HFFc6 (cell line): ENCODE results near the gene CRYGC. TPM values are rescaled to one million over a fixed set of nuclear protein-coding genes. Genes with fewer than 3 reads are reported as not detected.
"Not testable (repeated sequence)": the region's sequence is repeated elsewhere in the genome, so short reads cannot be mapped to it uniquely, and the experiment has no call there.

Experiments
- DNase-seq: peaks from one replicate; pipeline ENCODE4 v3.0.0-alpha.2; 2018
- H3K27ac Mint-ChIP-seq: 2 replicates; pipeline ENCODE4 v1.8.0; 2020; ENCODE audit warnings: mild to moderate bottlenecking, mixed read lengths
- H3K27me3 Mint-ChIP-seq: 2 replicates; pipeline ENCODE4 v1.8.0; 2021; ENCODE audit warnings: mild to moderate bottlenecking, moderate library complexity, mixed read lengths; ENCODE audit not compliant: insufficient read depth
- H3K36me3 Mint-ChIP-seq: 2 replicates; pipeline ENCODE4 v1.8.0; 2021; ENCODE audit warnings: low read depth, mixed read lengths
- H3K4me1 Mint-ChIP-seq: 2 replicates; pipeline ENCODE4 v1.8.0; 2020; ENCODE audit warnings: low read depth, mixed read lengths
- H3K4me3 Mint-ChIP-seq: 2 replicates; pipeline ENCODE4 v1.8.0; 2020; ENCODE audit warnings: mild to moderate bottlenecking, moderate library complexity, mixed read lengths
- H3K9me3 Mint-ChIP-seq: 2 replicates; pipeline ENCODE4 v1.8.0; 2020; ENCODE audit warnings: mild to moderate bottlenecking, mixed read lengths
- total RNA-seq, 6 experiments: library from RNA; stranded (reverse); fragmentation: NEBNext Ultra II Directional; extraction: Animal tissue kit (Norgen Biotek cat#: 25700); gene quantifications; 2 replicates in 1 of 6; 3 replicates in 5 of 6; pipeline ENCODE4 v1.2.3, GENCODE V29; 2021
- TF ChIP-seq, protein P1 (sequence below): fragments of 200-600 bp; sonication (generic); IDR thresholded peaks from 2 replicates; pipeline ENCODE4 v1.5.0; 2021; ENCODE audit warnings: antibody characterized with exemption, mild to moderate bottlenecking

The CRYGC gene
- total RNA-seq, 6 experiments from 2014 or later, result not detected

DNA sequence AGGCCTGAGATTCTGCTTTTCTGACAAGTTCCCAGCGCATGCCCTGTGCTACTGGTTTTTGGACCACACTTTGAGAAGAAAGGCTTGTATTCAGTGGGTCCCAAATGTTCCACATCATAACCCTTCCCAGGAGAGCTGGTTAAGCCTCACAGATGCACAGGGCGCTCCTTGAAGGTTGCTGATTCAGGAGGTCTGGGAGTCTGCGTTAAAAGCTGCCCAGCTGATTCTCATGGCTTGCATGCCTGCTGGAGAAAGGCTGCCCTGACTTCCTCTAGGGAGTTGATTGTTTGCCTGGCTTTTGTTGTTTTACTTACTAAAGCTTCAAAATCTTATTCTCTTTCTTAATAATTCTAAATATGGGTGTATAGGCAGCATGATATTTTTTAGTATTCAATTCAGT is 26.0 kb downstream of the CRYGC start:
- Mint-ChIP-seq H3K27me3 (peaks cover 13% of the 10 kb centered on the region), H3K4me1 (peaks cover 10% of the 10 kb centered on the region; the same call in 1 of the 2 replicates), H3K27ac (no peak overlapping the region), H3K9me3 (no peaks in the 10 kb centered on the region), H3K4me3 (no peak overlapping the region), H3K36me3 (no peaks in the 10 kb centered on the region)
- no peak for DNase-seq
- TF ChIP-seq, protein P1, sequence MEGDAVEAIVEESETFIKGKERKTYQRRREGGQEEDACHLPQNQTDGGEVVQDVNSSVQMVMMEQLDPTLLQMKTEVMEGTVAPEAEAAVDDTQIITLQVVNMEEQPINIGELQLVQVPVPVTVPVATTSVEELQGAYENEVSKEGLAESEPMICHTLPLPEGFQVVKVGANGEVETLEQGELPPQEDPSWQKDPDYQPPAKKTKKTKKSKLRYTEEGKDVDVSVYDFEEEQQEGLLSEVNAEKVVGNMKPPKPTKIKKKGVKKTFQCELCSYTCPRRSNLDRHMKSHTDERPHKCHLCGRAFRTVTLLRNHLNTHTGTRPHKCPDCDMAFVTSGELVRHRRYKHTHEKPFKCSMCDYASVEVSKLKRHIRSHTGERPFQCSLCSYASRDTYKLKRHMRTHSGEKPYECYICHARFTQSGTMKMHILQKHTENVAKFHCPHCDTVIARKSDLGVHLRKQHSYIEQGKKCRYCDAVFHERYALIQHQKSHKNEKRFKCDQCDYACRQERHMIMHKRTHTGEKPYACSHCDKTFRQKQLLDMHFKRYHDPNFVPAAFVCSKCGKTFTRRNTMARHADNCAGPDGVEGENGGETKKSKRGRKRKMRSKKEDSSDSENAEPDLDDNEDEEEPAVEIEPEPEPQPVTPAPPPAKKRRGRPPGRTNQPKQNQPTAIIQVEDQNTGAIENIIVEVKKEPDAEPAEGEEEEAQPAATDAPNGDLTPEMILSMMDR, result no peak

DNA sequence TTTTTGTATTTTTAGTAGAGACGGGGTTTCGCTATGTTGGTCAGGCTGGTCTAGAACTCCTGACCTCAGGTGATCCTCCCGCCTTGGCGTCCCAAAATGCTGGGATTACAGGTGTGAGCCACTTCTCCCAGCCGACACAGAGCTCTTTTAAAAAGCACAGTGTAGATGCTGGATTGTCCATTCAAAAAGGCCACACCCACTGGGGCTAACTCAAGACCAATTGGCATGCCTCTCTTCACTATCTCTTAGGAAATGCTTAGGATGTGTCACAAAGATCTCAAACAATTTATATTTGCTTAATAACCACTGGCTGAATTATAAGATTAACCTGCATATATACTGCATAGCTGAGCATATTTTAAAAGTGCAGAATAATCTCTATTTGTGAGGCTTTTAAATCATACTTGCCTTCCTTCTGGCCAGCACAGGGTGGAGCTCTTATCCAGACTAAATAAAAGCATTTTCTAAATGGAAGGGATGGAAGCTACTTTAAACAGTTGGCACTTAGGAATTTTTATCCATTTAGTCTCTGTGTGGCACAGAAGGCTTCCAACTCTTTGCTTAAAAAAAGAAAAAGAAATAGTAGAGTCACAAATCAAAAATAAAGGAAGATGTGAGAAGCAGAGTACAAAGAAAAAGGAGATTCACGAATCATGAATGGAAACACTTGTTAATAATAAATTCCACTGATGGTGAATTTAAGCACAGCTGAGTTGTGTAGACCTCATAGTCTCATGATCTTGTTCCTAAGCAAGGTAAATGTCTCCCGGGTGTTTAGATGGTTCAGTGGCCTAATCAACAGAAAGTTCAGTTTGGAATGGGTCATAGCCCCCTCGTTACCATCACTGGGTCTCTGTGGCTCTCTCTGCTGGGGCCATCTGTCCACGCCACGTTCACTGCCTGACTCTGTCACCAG is 27.7 kb downstream of the CRYGC start:
- peaks cover 10% of the 10 kb centered on the region; the same call in 1 of the 2 replicates for H3K4me1 Mint-ChIP-seq
- no peak overlapping the region for H3K27ac Mint-ChIP-seq
- no peaks in the 10 kb centered on the region for H3K9me3 Mint-ChIP-seq
- TF ChIP-seq, protein P1, result peak; percentile 59
- DNase-seq, result peak; percentile 20
- H3K27me3 Mint-ChIP-seq, result peaks cover 17% of the 10 kb centered on the region
- no peaks in the 10 kb centered on the region for H3K36me3 Mint-ChIP-seq
- no peak overlapping the region for H3K4me3 Mint-ChIP-seq

DNA sequence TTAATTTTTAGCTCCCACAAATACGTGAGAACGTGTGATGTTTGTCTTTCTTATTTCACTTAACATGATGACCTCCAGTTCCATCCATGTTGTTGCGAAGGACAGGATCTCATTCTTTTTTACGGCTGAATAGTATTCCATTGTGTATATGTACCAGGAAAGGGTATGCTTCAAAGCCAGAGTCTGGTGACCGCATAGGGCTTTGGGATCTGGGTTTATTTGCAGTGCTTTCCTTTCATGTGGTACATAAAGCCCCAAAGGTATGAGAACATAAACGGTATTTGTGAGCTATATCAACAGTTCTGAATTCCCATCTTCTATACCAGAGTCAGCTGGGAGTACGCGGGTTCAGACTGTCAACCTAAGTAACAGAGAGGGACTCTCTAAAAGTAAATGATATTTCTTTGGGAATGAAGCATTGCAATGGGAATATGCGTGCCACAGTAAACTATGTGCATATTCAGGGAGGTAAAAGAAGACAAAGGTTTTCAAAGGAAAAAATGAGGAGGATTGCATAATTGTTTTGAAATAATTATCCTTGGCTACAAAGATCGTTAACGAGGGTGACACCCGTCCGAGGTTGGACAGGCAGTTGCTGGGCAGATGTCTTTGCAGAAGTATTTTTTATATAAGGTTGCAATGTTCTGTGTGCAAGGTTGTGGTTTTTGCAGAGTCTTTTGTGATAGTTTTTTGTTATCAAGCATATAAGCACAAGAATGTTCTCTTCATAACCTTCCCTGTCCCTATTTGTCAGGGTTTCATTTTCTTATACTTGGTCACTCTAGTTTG is 29.8 kb downstream of the CRYGC start:
- peaks cover 16% of the 10 kb centered on the region for H3K27me3 Mint-ChIP-seq
- H3K9me3 Mint-ChIP-seq, result no peaks in the 10 kb centered on the region
- no peak overlapping the region for H3K27ac Mint-ChIP-seq
- DNase-seq, result no peak
- TF ChIP-seq, protein P1, result no peak
- H3K4me3 Mint-ChIP-seq, result no peak overlapping the region
- no peaks in the 10 kb centered on the region for H3K36me3 Mint-ChIP-seq
- H3K4me1 Mint-ChIP-seq, result peaks cover 10% of the 10 kb centered on the region; the same call in 1 of the 2 replicates

DNA sequence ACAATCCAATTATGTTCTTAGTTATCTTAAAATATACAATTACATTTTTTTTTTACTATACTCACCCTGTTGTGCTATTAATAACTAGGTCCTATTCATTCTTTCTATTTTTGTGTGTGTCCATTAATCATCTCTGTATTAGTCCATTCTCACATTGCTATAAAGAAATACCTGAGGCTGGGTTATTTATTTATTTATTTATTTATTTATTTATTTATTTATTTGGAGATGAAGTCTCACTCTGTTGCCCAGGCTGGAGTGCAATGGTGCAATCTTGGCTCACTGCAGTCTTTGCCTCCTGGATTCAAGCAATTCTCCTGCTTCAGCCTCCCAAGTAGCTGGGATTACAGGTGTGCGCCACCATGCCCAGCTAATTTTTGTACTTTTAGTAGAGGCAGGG is 30.9 kb downstream of the CRYGC start:
- not testable (repeated sequence) for H3K27ac Mint-ChIP-seq, H3K4me1 Mint-ChIP-seq, H3K36me3 Mint-ChIP-seq, H3K4me3 Mint-ChIP-seq, DNase-seq, H3K9me3 Mint-ChIP-seq
- H3K27me3 Mint-ChIP-seq, result peaks cover 13% of the 10 kb centered on the region

DNA sequence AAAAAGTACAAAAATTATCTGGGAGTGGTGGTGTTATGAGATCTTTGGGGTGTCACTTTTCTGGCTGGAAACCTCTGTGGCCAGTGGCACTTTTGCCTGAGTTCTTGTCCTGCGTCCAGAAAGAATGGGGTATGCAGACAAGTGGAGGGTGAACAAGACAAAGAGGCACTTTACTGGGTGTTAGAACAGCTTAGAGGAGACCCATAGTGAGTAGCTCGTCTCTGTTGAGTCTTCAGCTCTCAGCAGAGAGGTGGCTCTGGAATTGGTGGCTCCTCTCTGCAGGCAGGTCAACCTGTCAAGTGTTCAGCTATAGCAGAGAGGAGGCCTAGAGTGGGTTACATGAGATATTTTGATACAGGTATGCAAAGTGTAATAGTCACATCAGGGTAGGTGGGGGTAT is 31.4 kb downstream of the CRYGC start:
- H3K36me3 Mint-ChIP-seq, result no peaks in the 10 kb centered on the region
- no peak overlapping the region for H3K4me3 Mint-ChIP-seq
- H3K27me3 Mint-ChIP-seq, result peaks cover 13% of the 10 kb centered on the region
- no peak overlapping the region for H3K27ac Mint-ChIP-seq
- no peaks in the 10 kb centered on the region for H3K9me3 Mint-ChIP-seq
- TF ChIP-seq, protein P1, result no peak
- DNase-seq, result no peak
- H3K4me1 Mint-ChIP-seq, result peaks cover 10% of the 10 kb centered on the region; the same call in 1 of the 2 replicates

DNA sequence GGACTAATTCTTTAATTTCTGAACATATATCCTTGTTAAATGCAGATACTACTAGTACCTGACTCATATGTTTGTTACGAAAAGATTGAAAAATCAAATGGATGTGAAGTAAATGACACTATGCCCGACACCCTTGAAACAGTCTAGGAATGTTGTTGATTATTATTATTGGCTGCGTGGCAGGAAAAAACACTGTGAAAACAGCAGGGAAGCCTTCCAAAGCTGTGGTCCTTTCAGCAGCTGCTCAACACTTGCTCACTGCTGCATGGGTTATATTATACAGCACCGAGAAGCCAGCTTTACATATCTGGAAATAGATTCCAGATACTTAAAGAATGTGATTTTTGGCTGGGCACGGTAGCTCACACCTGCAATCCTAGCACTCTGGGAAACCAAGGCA is 31.8 kb downstream of the CRYGC start:
- Mint-ChIP-seq H3K27ac (no peak overlapping the region), H3K4me3 (no peak overlapping the region), H3K36me3 (no peaks in the 10 kb centered on the region), H3K9me3 (no peaks in the 10 kb centered on the region), H3K27me3 (peaks cover 13% of the 10 kb centered on the region), H3K4me1 (peaks cover 10% of the 10 kb centered on the region; the same call in 1 of the 2 replicates)
- TF ChIP-seq, protein P1, result no peak
- DNase-seq, result no peak
